HG02759 (cell line): ENCODE measurements around the gene SMYD4.
"Not testable (repeated sequence)": the region's sequence is repeated elsewhere in the genome, so short reads cannot be mapped to it uniquely, and the experiment has no call there.

Experiments
- ATAC-seq: cut with Tn5 transposase; IDR thresholded peaks from one replicate; pipeline ENCODE4 v1.9.1; 2021; ENCODE audit warnings: mild to moderate bottlenecking, moderate library complexity; ENCODE audit not compliant: unreplicated experiment

The SMYD4 gene

DNA sequence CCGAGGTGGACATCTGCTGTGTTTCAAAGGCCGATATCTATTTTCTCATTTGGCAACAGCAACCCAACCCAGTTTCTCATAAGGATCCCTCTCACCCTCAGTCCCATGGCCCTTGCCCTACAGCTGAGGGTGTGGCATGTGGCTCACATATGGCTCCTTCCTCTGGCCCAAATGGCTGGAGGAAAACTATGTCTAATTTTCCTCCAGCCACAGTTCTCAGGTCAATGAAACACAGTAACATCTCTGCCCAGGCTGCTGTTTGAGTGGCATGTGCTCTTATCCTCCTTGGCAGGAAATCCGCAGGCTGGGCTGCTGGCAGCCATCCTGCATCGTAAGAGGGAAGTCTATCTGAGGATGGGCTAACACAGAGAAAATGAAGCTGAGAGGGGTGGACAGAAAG lies 43.8 kb downstream of the SMYD4 start:
- ATAC-seq, result no peak

DNA sequence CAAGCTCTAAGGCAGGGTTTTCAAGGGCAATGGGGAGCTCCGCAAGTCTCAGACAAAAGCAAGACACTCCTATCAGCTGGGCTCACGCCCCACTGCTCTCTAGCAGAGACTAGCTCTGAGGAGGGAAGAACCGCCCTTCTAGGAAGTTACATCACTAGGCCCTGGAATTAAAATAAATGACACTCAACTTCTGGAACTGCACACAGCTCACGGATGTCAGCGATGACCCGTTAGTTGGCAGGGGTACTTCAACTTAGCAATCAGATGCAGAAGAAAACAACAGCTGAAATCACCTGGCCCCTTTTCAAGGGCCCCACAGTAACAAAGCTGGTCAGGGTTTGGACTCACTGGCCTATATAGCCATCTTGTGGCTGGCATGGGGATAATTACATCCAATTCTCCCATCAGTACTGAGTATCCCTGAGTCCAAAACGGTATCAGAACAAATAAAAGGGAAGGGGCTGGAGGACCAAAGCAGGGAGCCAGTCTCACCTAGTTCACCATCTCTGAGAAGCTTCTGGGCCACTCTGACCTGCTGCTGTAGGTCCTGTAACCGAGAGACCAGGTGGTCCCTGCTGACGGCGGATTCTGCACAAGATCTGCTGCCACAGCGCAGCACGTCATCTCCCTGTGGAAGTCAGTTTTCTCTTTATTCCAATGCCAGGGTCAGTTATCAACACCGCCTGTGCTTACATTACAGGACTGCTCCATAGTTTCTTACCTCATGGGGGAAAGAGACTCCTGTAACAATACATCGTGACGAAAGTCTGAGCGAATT lies 45.7 kb downstream of the SMYD4 start:
- ATAC-seq, result no peak

DNA sequence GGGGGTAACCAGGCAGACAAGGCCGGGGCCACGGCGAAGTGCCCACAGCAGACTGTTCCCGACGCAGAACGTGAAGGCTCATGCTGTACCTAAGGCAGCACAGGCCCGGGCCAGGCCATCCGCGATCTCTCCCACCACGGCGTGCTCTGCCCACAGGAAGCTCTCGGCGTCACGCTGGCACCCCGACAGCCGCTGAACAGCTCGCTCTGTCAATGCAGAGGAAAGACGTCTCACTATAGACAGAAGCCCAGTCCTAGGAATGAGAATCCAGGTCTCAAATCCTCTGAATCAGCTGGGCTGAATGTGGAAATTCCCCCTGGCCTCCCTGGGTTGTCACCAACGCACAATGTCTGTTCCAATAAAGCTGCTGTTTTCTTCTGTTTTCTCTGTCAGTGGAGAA lies 46.4 kb downstream of the SMYD4 start:
- no peak for ATAC-seq

DNA sequence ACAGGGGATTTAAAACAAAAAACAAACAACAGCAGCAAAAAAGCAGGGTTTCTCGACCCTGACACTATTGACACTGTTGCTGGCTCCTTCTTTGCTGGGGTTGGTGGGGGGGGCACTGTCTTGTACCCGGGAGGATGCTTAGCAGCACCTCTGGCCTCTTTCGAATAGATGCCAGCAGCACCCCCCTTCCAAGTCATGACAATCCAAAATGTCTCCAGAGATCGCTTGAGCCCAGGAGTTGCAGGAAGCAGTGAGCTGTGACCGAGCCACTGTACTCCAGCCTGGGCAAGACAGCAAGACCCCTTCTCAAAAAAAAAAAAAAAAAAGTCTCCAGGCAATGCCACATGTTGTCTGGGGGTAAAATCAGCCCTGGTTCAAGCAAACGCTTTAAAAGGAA lies 47.5 kb downstream of the SMYD4 start:
- ATAC-seq, result no peak

DNA sequence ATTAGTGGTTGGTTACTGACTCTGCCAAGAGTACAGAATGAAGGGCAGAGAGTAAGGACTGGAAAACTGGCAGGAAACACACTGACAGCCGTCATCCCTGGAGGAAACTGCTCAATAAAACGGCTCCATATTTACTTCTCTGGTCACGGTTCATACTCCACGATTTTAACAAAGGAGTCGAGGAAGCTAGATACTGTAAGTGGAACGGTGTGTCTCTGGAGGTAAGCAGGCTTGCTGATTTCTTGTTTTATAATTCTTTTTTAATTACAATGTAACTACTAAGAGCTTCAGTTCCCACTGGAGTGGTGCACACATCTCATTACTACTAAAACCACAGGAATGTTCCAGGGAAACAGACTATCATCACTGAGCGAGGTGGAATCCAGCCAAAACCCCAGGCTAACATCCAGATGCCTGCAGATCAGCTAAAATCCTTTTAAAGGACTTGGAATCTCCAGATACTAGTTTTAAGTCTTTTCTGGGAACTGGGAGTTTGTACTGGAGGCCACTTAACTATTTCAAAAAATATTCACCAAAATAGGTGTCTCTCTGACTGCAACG lies 50.1 kb downstream of the SMYD4 start:
- no peak for ATAC-seq

DNA sequence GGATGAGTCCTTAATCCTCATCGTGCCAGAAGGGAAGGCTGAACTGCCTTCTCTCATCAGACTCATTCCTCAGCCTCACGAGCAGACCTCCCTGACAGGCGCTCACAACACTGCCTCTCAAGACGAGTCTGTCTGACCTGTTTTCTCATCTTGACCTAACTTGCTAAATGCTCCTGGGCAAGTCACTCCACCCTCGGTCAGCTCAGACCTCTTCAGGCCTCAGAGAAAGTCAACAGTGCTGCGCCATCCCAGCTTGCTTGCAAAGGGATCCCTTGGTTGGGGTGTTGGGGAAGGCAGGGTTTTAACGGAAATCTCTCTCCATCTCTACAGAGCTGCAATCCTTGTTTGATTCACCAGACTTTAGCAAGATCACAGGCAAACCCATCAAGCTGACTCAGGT lies 52.8 kb downstream of the SMYD4 start:
- no peak for ATAC-seq

DNA sequence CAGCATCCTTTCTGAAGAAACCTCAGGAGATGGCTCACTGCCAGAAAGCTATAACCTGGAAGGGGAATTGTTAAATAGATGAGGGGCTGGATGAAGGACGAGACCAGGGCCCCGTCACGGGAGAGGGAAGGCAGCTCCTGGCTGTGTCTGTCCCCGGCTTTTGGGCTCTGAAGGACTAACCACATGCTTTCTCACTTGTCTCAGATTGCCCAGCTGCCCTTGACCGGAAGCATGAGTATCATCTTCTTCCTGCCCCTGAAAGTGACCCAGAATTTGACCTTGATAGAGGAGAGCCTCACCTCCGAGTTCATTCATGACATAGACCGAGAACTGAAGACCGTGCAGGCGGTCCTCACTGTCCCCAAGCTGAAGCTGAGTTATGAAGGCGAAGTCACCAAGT lies 53.4 kb downstream of the SMYD4 start:
- ATAC-seq, result no peak

DNA sequence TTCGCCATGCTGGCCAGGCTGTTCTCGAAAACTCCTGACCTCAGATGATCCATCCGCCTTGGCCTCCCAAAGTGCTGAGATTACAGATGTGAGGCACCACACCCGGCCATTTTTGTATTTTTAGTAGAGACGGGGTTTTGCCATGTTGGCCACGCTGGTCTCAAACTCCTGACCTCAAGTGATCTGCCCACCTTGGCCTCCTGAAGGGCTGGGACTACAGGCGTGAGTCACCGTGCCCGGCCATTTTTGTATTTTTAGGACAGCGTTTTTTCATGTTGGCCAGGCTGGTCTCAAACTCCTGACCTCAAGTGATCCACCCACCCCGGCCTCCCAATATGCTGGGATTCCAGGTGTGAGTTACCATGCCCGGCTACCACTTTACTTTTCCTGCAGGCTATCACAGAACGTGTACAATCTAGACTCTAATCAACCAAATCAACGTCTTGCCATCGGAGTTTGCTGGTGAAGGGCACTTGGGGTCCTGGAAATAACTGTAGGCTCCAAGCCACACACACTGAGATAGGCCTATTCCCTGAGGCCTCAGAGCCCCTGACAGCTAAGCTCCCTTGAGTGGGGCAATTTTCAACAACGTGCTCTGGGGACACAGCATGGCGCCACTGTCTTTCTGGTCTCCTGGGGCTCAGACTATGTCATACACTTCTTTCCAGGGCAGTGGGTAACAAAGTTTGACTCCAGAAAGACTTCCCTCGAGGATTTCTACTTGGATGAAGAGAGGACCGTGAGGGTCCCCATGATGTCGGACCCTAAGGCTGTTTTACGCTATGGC lies 55.1 kb downstream of the SMYD4 start:
- no peak for ATAC-seq

DNA sequence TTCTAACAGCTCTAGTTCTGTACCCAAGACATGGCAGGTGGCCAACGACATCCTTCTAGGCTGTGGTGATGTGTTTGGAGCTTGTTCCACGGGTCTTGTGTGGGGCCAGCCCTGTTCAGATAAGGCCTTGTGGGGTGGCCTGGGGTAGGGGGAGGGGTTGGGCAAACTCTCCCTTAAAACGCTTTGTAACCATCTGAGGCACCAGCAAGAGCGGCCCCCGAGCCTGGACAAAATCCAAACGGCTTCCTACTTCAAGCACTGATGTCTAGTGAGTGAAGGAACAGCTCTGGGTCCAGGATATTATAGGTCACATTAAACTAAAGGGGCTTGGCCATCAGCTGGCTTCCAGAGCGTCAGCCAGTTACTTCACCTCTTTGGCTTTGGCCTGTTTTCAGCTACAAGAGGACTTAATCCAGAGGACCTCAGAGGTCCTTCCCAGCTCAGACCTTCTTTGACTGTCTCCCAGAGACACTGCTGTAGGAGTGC lies 56.0 kb downstream of the SMYD4 start:
- ATAC-seq, result no peak

DNA sequence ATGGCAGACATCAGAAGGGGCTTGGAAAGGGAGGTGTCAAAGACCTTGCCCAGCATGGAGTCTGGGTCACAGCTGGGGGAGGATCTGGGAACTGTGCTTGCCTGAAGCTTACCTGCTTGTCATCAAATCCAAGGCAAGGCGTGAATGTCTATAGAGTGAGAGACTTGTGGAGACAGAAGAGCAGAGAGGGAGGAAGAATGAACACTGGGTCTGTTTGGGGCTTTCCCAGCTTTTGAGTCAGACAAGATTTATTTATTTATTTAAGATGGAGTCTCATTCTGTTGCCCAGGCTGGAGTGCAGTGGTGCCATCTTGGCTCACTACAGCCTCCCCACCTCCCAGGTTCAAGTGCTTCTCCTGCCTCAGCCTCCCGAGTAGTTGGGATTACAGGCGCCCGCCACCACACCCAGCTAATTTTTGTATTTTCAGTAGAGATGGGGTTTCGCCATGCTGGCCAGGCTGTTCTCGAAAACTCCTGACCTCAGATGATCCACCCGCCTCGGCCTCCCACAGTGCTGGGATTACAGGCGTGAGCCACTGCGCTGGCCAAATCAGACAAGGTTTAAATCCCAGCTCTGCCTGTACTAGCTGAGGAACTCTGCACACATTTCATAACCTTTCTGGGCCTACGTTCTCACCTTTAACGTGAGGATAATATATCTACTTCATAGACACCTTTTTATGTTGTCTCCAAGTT lies 56.6 kb downstream of the SMYD4 start:
- ATAC-seq, result not testable (repeated sequence)

DNA sequence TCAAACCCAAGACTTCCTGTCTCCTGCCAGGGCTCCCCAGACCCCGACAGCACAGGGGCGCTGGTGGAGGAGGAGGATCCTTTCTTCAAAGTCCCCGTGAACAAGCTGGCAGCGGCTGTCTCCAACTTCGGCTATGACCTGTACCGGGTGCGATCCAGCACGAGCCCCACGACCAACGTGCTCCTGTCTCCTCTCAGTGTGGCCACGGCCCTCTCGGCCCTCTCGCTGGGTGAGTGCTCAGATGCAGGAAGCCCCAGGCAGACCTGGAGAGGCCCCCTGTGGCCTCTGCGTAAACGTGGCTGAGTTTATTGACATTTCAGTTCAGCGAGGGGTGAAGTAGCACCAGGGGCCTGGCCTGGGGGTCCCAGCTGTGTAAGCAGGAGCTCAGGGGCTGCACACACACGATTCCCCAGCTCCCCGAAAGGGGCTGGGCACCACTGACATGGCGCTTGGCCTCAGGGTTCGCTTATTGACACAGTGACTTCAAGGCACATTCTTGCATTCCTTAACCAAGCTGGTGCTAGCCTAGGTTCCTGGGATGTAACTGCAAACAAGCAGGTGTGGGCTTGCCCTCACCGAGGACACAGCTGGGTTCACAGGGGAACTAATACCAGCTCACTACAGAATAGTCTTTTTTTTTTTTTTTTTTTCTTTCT lies 59.8 kb downstream of the SMYD4 start:
- no peak for ATAC-seq

DNA sequence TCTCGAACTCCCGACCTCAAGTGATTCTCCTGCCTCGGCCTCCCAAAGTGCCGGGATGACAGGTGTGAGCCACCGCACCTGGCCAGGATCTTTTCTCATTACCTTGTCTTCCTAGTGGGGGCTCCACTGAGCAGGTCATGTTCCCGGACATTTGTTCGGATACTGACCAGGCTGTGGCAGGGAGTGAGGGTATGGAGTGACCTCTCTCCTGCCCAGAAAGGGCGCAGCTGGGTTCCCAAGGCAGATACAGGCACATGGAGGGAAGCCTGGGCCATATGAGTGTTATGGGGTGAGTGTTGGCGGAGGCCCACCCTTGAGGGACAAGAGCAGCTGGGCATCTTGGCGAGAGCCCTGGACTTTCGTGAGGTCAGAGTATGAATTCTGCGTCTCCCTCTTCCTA lies 62.3 kb downstream of the SMYD4 start:
- no peak for ATAC-seq

DNA sequence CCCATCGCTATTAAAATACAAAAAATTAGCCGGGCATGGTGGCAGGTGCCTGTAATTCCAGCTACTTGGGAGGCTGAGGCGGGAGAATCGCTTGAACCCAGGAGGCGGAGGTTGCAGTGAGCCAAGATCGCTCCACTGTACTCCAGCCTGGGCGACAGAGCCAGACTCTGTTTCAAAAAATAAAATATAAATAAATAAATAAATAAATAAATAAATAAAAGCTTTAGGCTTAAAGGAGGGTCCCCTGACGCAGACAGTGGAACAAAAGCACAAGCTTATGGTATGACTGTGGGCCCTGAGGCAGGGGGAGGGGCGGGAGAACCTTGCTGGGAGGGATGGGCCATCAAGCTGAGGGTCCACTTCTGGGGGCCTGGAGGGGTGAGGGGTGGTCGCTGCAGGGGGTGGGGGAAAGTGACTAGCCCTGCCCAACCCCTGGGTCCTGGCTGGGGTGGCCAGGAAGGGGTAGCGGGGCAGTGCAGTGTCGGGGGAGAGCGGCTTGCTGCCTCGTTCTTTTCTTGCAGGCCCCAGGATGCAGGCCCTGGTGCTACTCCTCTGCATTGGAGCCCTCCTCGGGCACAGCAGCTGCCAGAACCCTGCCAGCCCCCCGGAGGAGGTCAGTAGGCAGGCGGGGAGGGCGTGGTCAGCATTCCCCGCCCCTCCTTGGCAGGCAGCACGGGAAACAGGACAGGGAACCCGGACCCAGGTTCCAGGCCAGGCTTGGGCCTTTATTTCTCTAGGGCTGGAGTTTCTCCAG lies 63.1 kb downstream of the SMYD4 start:
- no peak for ATAC-seq

DNA sequence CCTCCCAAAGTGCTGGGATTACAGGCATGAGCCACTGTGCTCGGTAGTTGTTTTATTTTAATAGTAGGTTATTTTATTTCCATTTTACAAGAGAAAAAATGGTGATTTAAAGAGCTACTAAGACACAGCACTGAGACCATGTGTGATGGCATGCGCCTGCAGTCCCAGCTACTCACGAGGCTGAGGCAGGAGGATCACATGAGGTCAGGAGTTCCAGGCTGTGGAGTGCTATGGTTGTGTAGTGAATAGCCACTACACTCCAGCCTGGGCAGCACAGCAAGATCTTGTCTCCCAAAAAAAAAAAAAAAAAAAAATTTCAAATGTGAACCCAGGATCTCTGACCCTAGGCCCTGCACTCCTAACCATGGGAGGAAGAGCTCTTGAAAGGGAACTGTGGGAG lies 64.1 kb downstream of the SMYD4 start:
- no peak for ATAC-seq

DNA sequence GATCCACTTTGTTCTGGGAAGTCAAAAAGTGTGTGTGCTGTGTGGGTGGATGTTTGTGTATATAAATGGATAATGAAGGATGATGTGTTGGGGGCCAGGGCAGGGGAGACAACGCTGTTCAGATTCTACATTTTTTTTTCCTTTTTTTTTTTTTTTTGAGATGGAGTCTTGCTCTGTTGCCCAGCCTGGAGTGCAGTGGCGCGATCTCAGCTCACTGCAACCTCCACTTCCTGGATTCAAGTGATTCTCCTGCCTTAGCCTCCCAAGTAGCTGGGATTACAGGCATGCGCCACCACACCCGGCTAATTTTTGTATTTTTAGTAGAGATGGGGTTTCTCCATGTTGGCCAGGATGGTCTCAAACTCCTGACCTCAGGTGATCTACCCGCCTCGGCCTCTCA lies 65.0 kb downstream of the SMYD4 start:
- ATAC-seq, result not testable (repeated sequence)

DNA sequence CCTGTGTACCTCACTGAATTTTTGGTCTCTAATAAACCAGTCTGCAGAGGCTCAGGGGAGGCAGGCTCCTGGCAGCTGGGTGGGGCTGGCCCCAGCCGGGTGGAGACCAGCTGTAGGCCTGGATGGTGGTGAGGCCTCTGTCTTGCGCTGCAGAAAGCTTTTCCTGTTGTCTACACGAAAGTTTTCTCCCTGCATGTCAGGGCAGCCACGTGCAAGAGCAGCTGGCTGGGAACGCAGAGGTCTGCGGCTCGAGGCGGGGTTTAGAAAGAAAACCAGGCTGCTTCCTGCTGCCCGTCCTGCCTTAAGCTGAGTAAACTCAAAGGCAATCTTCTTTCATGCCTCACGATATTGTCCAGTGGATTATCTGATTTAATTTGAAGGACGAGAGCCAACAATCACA lies 65.4 kb downstream of the SMYD4 start:
- ATAC-seq, result no peak

DNA sequence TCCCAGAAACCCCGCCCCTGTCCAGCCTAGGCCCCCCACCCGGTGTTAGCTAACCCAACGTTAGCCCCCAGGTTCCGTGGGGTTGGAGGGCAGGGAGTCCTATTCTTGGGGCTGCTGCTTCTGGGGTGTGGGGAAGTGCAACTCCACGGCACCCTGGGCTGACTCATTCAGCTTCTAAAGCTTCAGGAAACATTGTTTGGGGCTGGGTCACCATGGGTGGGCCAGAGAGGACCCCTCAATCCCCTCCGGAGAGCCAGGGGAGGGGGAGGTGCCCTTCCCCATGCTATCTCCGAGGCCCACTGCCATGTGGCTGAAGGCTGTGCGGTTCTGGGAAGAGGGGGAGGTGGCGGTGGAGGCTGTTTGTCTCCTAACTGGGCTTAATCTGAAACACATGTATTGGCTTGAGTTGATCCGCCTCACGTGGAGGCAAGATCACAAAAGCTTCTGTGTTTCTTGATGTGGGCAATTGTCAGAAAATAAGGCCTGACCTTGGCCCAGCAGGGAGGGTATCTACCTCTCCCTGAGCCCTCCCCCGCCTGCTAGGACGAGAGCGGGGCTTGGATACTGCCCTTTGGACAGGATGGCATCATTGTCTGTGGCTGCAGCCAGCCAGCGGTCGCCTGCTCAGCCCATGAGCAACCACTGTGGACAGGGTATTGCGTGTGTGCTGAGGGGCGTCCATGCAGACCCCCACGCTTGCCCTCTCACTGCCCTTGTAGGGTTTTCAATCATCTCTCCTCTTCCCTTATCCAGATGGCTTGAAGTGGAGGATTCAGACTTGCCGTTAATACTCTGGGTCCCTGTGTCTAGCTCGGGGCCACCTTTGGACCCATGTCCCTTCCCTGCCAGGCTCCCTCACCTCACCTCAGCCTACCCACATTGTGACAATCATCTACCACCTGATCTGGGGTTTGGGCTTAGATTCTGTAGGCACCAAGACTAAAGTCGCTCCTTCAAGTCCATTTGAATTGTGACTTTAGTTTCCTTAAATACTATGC lies 66.5 kb downstream of the SMYD4 start:
- no peak for ATAC-seq

DNA sequence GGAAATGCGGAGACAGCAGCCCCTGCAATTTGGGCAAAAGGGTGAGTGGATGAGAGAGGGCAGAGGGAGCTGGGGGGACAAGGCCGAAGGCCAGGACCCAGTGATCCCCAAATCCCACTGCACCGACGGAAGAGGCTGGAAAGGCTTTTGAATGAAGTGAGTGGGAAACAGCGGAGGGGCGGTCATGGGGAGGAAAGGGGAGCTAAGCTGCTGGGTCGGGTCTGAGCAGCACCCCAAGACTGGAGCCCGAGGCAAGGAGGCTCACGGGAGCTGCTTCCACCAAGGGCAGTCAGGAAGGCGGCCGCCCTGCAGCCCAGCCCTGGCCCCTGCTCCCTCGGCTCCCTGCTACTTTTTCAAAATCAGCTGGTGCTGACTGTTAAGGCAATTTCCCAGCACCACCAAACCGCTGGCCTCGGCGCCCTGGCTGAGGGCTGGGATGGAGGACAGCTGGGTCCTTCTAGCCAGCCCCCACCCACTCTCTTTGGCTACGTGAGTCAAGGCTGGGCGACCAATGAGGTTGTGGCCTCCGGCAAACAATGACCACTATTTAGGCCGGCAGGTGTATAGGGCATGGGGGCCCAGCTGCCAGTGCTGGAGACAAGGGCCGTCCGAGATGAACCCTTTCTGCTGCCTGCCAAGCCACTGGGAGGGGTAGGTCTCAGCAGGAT lies 67.3 kb downstream of the SMYD4 start:
- no peak for ATAC-seq
